PC-9 (cell line): Measurements from ENCODE around the gene PDE10A. TPM values are rescaled to one million over a fixed set of nuclear protein-coding genes. Genes with fewer than 3 reads are reported as not detected.

ENCODE experiments used
- BruUV-seq: library from RNA; stranded (reverse); fragments of 400-500 nt; replicated peaks from 2 replicates; lab custom pipeline; 2021; lab: Mats Ljungman, UMichigan
- CTCF ChIA-PET: fragments of 300-600 bp; sonication (Branson Sonifier 250); formaldehyde crosslinking; loops from one replicate; lab custom pipeline; 2022; ENCODE audit warnings: antibody characterized with exemption; lab: Charles Lee
- POLR2A ChIA-PET: fragments of 300-600 bp; sonication (Branson Sonifier 250); formaldehyde crosslinking; loops from one replicate; lab custom pipeline; 2022; ENCODE audit warnings: antibody characterized with exemption; ENCODE audit not compliant: unreplicated experiment; lab: Charles Lee
- DNase-seq, 2 experiments: peaks; one replicate each; pipeline versions ENCODE4 v3.0.0 to v3.0.0-alpha.2; 2015 to 2022; ENCODE audit warnings: mixed read lengths in 1 of 2
- H2AFZ ChIP-seq: fragments of 200-600 bp; sonication (generic); 2 replicates; pipeline ENCODE4 v1.8.1; 2017; ENCODE audit warnings: antibody characterized with exemption
- H3F3A ChIP-seq: fragments of 200-600 bp; sonication (generic); 2 replicates; pipeline ENCODE4 v1.8.1; 2017; ENCODE audit warnings: antibody characterized with exemption, mild to moderate bottlenecking, low read depth; ENCODE audit not compliant: insufficient read depth
- H3K27ac ChIP-seq: fragments of 200-600 bp; sonication (generic); 2 replicates; pipeline ENCODE4 v1.6.1; 2016; ENCODE audit warnings: mixed run types
- H3K27me3 ChIP-seq: fragments of 200-600 bp; sonication (generic); 2 replicates; pipeline ENCODE4 v1.6.1; 2016; ENCODE audit warnings: low read depth, mixed run types; ENCODE audit not compliant: insufficient read depth
- H3K36me3 ChIP-seq: fragments of 200-600 bp; sonication (generic); 2 replicates; pipeline ENCODE4 v1.6.1; 2016; ENCODE audit warnings: low read depth, mixed run types
- H3K4me1 ChIP-seq: fragments of 200-600 bp; sonication (generic); replicated peaks from 2 replicates; pipeline ENCODE4 v1.6.1; 2016; ENCODE audit warnings: mixed run types; ENCODE audit not compliant: insufficient read depth
- H3K4me2 ChIP-seq: fragments of 200-600 bp; sonication (generic); 2 replicates; pipeline ENCODE4 v1.6.1; 2017; ENCODE audit warnings: mixed run types
- H3K4me3 ChIP-seq: fragments of 200-600 bp; sonication (generic); 2 replicates; pipeline ENCODE4 v1.6.1; 2016; ENCODE audit warnings: mixed run types
- H3K79me2 ChIP-seq: fragments of 200-600 bp; sonication (generic); 2 replicates; pipeline ENCODE4 v1.6.1; 2017; ENCODE audit warnings: low read depth, mixed run types
- H3K9me2 ChIP-seq: fragments of 200-600 bp; sonication (generic); 2 replicates; pipeline ENCODE4 v1.8.1; 2017; ENCODE audit warnings: mild to moderate bottlenecking; ENCODE audit not compliant: insufficient read depth
- H3K9me3 ChIP-seq: fragments of 200-600 bp; sonication (generic); 2 replicates; pipeline ENCODE4 v1.8.1; 2016; ENCODE audit warnings: low read depth; ENCODE audit not compliant: insufficient read depth
- H4K20me1 ChIP-seq: fragments of 200-600 bp; sonication (generic); 2 replicates; pipeline ENCODE4 v1.8.1; 2017; ENCODE audit not compliant: insufficient read depth
- EZH2 ChIP-seq: fragments of 200-600 bp; sonication (generic); IDR thresholded peaks from 2 replicates; pipeline ENCODE4 v1.8.0; 2017; ENCODE audit warnings: antibody characterized with exemption, low read depth
- intact Hi-C: fragments of 100-400 bp; cut with micrococcal nuclease; formaldehyde crosslinking; loops from one replicate; pipeline ENCODE4 v1.10.0; 2022; ENCODE audit not compliant: unreplicated experiment
- total RNA-seq: library from RNA; stranded (reverse); gene quantifications from 2 replicates; pipeline ENCODE4 v1.2.3, GENCODE V29; 2021
- TF ChIP-seq, protein P1 (sequence below): fragments of 200-600 bp; sonication (generic); conservative IDR thresholded peaks from 2 replicates; pipeline ENCODE4 v1.6.1; 2017; ENCODE audit warnings: mixed run types, antibody characterized with exemption, mild to moderate bottlenecking, moderate library complexity

PDE10A gene
- total RNA-seq, 1 experiment from 2014 or later = not detected

DNA sequence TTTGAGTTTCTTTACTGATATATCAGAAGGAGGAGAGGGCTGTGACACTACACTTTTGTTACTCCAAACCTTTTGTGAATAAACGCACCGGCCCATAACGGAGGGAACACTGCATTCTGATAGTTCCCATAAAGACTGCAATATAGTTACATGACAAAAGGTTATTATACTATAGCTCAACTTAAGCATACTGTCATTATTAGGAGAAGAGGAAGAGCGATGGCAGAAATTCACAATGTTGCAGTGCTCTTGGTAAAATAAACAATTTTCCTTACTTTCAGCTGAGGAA, 2.3 kb upstream of the PDE10A start:
- intact Hi-C loops = no loop called here
- BruUV-seq = no TSS peak
- Histone ChIP-seq H3K27ac (no peak overlapping the region), H3K27me3 (no peaks in the 10 kb centered on the region), H3K79me2 (no peaks in the 10 kb centered on the region), H4K20me1 (no peaks in the 10 kb centered on the region), H3K9me2 (0 out of 2 replicates have a peak, but pooled peaks cover 3% of the 10 kb centered on the region), H3K36me3 (no peaks in the 10 kb centered on the region), H3K9me3 (no peaks in the 10 kb centered on the region), H3F3A (no peaks in the 10 kb centered on the region), H3K4me3 (no peak overlapping the region), H2AFZ (no peak overlapping the region), H3K4me1 (no peaks in the 10 kb centered on the region), H3K4me2 (peak overlapping the region; percentile 35; the same call in 1 of the 2 replicates)
- ChIA-PET POLR2A (no interaction called here), CTCF (no interaction called here)
- DNase-seq = no peak
- TF ChIP-seq, protein P1, sequence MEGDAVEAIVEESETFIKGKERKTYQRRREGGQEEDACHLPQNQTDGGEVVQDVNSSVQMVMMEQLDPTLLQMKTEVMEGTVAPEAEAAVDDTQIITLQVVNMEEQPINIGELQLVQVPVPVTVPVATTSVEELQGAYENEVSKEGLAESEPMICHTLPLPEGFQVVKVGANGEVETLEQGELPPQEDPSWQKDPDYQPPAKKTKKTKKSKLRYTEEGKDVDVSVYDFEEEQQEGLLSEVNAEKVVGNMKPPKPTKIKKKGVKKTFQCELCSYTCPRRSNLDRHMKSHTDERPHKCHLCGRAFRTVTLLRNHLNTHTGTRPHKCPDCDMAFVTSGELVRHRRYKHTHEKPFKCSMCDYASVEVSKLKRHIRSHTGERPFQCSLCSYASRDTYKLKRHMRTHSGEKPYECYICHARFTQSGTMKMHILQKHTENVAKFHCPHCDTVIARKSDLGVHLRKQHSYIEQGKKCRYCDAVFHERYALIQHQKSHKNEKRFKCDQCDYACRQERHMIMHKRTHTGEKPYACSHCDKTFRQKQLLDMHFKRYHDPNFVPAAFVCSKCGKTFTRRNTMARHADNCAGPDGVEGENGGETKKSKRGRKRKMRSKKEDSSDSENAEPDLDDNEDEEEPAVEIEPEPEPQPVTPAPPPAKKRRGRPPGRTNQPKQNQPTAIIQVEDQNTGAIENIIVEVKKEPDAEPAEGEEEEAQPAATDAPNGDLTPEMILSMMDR = no peak
- TF ChIP-seq EZH2 = no peak

DNA sequence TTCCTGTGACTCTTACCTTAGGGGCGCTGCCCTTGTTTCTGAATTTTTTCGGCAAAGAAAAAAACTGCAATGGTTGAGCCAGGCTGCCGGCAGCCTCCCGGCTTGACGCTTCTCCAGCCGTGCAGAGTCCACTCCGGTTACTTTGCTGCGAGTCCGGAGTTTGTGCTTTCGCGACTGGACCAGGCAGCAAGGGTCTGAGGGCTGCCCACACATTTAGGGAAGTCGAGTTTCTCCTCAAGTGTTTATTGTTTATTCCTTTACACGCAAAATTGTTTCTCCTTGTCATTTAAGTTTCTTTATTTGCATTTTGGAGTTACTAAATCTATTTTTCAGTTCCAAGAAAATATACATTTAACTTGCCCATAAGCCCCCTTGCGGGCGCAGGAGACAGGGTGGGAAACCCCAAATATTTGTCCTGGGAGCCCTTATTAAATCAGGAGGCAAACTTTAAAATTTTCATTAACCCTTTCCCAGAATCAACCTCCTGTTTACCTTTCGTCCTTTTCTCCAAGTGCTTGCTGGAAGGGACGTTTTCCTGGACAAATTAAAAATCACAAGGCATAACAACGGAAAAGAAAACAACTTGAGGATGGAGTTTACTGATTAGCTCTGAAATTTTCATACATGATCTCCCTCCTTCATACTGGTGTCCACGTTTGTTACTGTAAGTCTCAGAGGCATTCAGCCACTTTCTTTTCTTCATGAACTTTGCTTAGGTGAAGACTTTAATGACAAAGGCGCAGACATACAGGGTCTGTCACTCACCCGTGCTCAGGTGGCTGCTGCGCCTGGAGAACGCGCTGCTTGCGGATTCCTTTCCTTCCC, 1.7 kb upstream of the PDE10A start:
- POLR2A ChIA-PET = no interaction called here
- no peaks in the 10 kb centered on the region for H4K20me1 ChIP-seq

DNA sequence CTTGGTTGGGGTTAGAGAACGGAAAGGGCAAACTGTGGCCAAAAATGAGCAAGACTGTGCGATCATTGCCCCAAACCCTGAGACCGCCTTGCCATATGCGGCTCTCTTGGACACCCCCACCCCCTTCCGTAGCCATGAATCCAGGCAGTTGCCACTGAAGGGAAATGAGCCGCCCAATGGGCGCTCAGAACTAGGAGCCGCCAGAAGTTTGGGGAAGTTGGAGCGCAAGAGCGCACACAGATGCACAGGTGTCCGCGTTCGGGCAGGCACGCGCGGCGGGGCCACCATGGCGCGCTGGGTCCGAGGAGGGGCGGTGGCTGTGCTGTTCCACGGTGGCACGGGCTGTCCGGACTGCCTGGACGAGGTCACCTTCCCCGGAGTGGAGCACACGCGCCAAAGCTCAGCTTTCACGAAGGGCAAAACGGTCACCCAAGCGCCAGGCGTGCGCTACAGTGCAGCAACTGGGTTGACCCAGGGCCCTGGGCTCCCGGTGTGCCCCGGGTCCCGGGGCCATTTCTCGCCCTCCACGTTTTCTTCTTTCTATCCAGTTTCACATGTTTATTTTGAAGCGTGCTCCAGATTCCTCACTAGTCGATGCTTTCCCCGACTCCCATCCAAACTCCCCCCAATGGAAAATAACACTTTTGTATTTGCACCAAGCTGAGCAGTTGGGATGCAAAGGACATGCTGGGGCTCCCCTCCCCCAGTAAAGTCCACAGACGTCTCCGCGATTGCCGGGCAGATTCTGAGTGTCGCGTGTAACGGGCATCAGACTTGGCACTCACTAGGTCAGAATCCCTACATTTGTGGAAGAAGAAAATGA, 906 bp upstream of the PDE10A start:
- H3K4me3 ChIP-seq = no peak overlapping the region
- no peak for TF ChIP-seq EZH2
- no peaks in the 10 kb centered on the region for H3F3A ChIP-seq
- ChIA-PET POLR2A (no interaction called here), CTCF (no interaction called here)
- intact Hi-C loops = no loop called here
- 0 out of 2 replicates have a peak, but pooled peaks cover 3% of the 10 kb centered on the region for H3K9me2 ChIP-seq
- peak overlapping the region; percentile 35; the same call in 1 of the 2 replicates for H3K4me2 ChIP-seq
- H2AFZ ChIP-seq = no peak overlapping the region
- no peaks in the 10 kb centered on the region for H3K27me3 ChIP-seq
- H3K79me2 ChIP-seq = no peaks in the 10 kb centered on the region
- no peak for DNase-seq
- no peaks in the 10 kb centered on the region for H3K9me3 ChIP-seq
- H3K27ac ChIP-seq = no peak overlapping the region
- no peaks in the 10 kb centered on the region for H3K36me3 ChIP-seq
- no peaks in the 10 kb centered on the region for H3K4me1 ChIP-seq
- BruUV-seq = no TSS peak
- H4K20me1 ChIP-seq = no peaks in the 10 kb centered on the region

More for the DNA sequence above, 1.7 kb upstream of the PDE10A start:
- CTCF ChIA-PET = no interaction called here
- intact Hi-C loops = no loop called here
- no peak for DNase-seq
- H3K4me2 ChIP-seq = peak overlapping the region; percentile 35; the same call in 1 of the 2 replicates
- no peaks in the 10 kb centered on the region for H3K79me2 ChIP-seq
- BruUV-seq = no TSS peak
- no peaks in the 10 kb centered on the region for H3K4me1 ChIP-seq
- H3K27ac ChIP-seq = no peak overlapping the region
- H3K36me3 ChIP-seq = no peaks in the 10 kb centered on the region
- no peak for TF ChIP-seq EZH2
- TF ChIP-seq, protein P1 = no peak
- H2AFZ ChIP-seq = no peak overlapping the region
- H3K9me3 ChIP-seq = no peaks in the 10 kb centered on the region
- H3F3A ChIP-seq = no peaks in the 10 kb centered on the region
- H3K9me2 ChIP-seq = 0 out of 2 replicates have a peak, but pooled peaks cover 3% of the 10 kb centered on the region
- no peaks in the 10 kb centered on the region for H3K27me3 ChIP-seq
- H3K4me3 ChIP-seq = no peak overlapping the region
